ENCODE measurements around the gene UBE3B.

DNA sequence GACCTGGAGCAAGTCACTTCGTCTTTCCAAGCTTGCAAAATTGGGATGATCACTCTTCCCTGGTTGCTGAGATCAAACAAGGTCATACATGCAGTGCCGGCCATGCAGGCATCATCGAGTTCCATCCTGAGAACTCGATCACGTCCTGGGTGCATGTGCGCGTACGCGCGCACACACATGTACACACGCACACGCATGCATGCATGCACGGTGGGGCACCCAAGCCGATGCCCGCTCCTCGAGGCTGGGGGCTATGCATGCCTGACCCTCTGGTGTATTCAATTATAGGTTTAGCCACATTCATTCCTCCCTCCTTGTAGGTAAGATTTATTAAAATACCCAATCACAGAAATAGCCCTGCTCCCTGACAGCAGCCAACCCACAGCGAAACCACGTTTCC is 69.9 kb downstream of the UBE3B start:
- TF ChIP-seq POLR2A (IDR thresholded peaks at IDR 0.05) = no peak
- TF ChIP-seq, protein P1, sequence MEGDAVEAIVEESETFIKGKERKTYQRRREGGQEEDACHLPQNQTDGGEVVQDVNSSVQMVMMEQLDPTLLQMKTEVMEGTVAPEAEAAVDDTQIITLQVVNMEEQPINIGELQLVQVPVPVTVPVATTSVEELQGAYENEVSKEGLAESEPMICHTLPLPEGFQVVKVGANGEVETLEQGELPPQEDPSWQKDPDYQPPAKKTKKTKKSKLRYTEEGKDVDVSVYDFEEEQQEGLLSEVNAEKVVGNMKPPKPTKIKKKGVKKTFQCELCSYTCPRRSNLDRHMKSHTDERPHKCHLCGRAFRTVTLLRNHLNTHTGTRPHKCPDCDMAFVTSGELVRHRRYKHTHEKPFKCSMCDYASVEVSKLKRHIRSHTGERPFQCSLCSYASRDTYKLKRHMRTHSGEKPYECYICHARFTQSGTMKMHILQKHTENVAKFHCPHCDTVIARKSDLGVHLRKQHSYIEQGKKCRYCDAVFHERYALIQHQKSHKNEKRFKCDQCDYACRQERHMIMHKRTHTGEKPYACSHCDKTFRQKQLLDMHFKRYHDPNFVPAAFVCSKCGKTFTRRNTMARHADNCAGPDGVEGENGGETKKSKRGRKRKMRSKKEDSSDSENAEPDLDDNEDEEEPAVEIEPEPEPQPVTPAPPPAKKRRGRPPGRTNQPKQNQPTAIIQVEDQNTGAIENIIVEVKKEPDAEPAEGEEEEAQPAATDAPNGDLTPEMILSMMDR (IDR thresholded peaks at IDR 0.05) = no peak
